Naive thymus-derived CD8-positive, alpha-beta T cell (primary cell): ENCODE measurements around the gene SLC25A21. TPM values are rescaled to one million over a fixed set of nuclear protein-coding genes. Genes with fewer than 3 reads are reported as not detected.
"Not testable (repeated sequence)": the region's sequence is repeated elsewhere in the genome, so short reads cannot be mapped to it uniquely, and the experiment has no call there.

Source experiments
- ATAC-seq, 2 donors: fragments of 150-1000 bp; cut with Tn5 transposase in 1 of 2; sonication (Bioruptor Pico), chemical (Tn5 transposase) in 1 of 2; 1 replicate in 1 of 2; 2 replicates in 1 of 2; pipeline ENCODE4 v1.10.0; 2021; ENCODE audit warnings: mild to moderate bottlenecking in 2 of 2, moderate library complexity in 2 of 2
- POLR2A ChIA-PET: fragments of 350-600 bp; sonication (Branson Sonifier 250); formaldehyde crosslinking; loops from one replicate; lab custom pipeline; 2021; ENCODE audit warnings: antibody characterized with exemption; lab: Charles Lee
- DNase-seq, 10 donors: peaks; one replicate each; pipeline versions ENCODE4 v3.0.0 to v3.0.0-alpha.2; 2020 to 2022
- H3K27ac Mint-ChIP-seq, 10 donors: one replicate each; pipeline ENCODE4 v1.8.0; 2020 to 2022; ENCODE audit warnings: mild to moderate bottlenecking in 10 of 10, mixed read lengths in 10 of 10, moderate library complexity in 4 of 10, inconsistent platforms in 1 of 10
- H3K27me3 Mint-ChIP-seq, 5 donors: one replicate each; pipeline ENCODE4 v1.8.0; 2021 to 2022; ENCODE audit warnings: mixed read lengths in 5 of 5
- H3K36me3 Mint-ChIP-seq, 3 donors: one replicate each; pipeline ENCODE4 v1.8.0; 2020 to 2022; ENCODE audit warnings: mixed read lengths in 3 of 3, mild to moderate bottlenecking in 2 of 3, inconsistent platforms in 1 of 3
- H3K4me1 Mint-ChIP-seq, 4 donors: one replicate each; pipeline ENCODE4 v1.8.0; 2021 to 2022; ENCODE audit warnings: mixed read lengths in 4 of 4
- H3K4me3 Mint-ChIP-seq, 10 donors: one replicate each; pipeline ENCODE4 v1.8.0; 2020 to 2022; ENCODE audit warnings: mild to moderate bottlenecking in 10 of 10, mixed read lengths in 10 of 10, moderate library complexity in 6 of 10, inconsistent platforms in 1 of 10
- H3K9me3 Mint-ChIP-seq, 9 donors: one replicate each; pipeline ENCODE4 v1.8.0; 2020 to 2022; ENCODE audit warnings: mixed read lengths in 9 of 9, mild to moderate bottlenecking in 3 of 9, inconsistent platforms in 1 of 9, moderate library complexity in 1 of 9
- polyA plus RNA-seq, 3 donors: library from polyadenylated mRNA; unstranded; fragments of 300-500 nt; fragmentation: Illumina TruSeq; gene quantifications; one replicate each; pipeline ENCODE4 v1.2.3, GENCODE V29; 2021
- total RNA-seq, 8 experiments: library from RNA in 2 of 8; stranded (reverse) in 2 of 8; gene quantifications; one replicate each; pipeline ENCODE4 v1.2.3 and lab custom pipeline; 2021 to 2026

Gene SLC25A21
- total RNA-seq (not detected), polyA plus RNA-seq (not detected), total RNA-seq (lab: John Stamatoyannopoulos, UW) (0 to 0.09 (median 0) reads per million in 6 experiments)

GRCh38 chr14:37172024-37172869 lies at the start of gene SLC25A21:
TSS of gene SLC25A21 (minus strand) at chr14:37172606.
- Mint-ChIP-seq H3K36me3 (no peaks in the 10 kb centered on the region), H3K4me1 (peaks cover 0 to 6% (median 0%) of the 10 kb centered on the region in 4 donors), H3K27me3 (peaks cover 14 to 18% (median 17%) of the 10 kb centered on the region in 5 donors), H3K9me3 (peaks cover 0 to 13% (median 0%) of the 10 kb centered on the region in 9 donors), H3K4me3 (peak within 1 kb of the TSS in 5 of 10 donors; percentile 4 to 57 (median 30)), H3K27ac (no peak within 1 kb of the TSS)
- POLR2A ChIA-PET: no interaction called here
- DNase-seq (no peak), ATAC-seq (no peak)

DNA sequence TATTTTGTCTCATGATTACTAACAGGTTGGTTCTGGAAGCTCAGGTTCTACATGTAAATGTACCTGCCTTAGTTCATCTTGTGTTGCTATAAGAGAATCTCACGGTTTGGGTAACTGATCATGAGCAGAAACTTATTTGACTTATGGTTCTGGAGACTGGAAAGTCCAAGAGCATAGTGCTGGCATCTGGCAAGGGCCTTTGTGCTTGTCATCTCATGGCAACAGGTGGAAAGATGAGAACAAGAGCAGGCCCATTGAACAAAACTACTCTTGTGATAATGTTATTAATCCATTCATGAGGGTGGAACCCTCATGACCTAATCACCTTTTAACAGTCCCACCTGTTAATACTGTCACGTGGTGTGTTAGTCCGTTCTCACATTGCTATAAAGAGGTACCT lies 48.7 kb upstream of the SLC25A21 start:
- H3K36me3 Mint-ChIP-seq: peaks cover 0 to 4% (median 3%) of the 10 kb centered on the region in 3 donors
- ATAC-seq (no peak), DNase-seq (no peak)
- H3K4me3 Mint-ChIP-seq: no peak overlapping the region
- H3K9me3 Mint-ChIP-seq: peaks cover 2 to 30% (median 9%) of the 10 kb centered on the region in 9 donors
- H3K27me3 Mint-ChIP-seq: no peaks in the 10 kb centered on the region
- no peak overlapping the region for H3K27ac Mint-ChIP-seq
- POLR2A ChIA-PET: no interaction called here
- H3K4me1 Mint-ChIP-seq: no peaks in the 10 kb centered on the region

DNA sequence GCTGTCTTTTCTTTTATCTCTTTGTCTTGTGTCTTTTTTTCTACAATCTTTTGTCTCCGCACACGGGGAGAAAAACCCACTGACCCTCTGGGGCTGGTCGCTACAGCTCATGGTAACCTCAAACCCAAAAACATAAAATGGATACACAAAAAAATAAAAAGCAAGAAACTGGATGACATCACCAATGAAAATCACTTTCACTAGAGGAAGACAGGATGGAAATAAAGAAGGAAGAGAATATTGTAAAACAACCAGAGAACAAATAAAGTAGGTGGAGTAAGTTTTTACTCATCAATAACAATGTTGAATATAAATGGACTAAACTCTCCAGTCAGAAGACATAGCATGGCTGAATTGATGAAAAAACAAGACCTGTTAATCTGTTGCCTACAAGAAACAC lies 42.9 kb upstream of the SLC25A21 start:
- Mint-ChIP-seq H3K4me1 (no peaks in the 10 kb centered on the region), H3K4me3 (no peak overlapping the region), H3K36me3 (no peaks in the 10 kb centered on the region), H3K27me3 (peaks cover 0 to 5% (median 0%) of the 10 kb centered on the region in 5 donors), H3K9me3 (peaks cover 0 to 18% (median 6%) of the 10 kb centered on the region in 9 donors), H3K27ac (no peak overlapping the region)
- DNase-seq (no peak), ATAC-seq (no peak)
- POLR2A ChIA-PET: no interaction called here

DNA sequence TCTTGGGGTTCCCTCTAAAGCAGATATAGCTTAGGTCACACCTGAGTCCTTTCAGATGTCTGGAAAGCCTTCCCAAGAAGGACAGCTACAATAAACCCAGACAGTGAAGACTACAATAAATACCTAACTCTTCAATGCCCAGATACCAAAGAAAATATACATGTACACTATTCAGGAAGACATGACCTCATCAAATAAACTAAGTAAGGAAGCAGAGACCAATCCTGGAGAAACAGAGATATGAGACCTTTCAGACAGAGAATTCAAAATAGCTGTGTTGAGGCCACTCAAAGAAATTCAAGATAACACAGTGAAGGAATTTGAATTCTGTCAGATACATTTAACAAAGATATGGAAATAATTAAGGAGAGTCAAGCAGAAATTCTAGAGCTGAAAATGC lies 40.6 kb upstream of the SLC25A21 start:
- POLR2A ChIA-PET: no interaction called here
- DNase-seq: no peak
- Mint-ChIP-seq H3K27ac (no peak overlapping the region), H3K36me3 (no peaks in the 10 kb centered on the region), H3K27me3 (peaks cover 0 to 5% (median 0%) of the 10 kb centered on the region in 5 donors), H3K4me1 (no peaks in the 10 kb centered on the region), H3K4me3 (no peak overlapping the region), H3K9me3 (peaks cover 0 to 18% (median 6%) of the 10 kb centered on the region in 9 donors)
- no peak for ATAC-seq

DNA sequence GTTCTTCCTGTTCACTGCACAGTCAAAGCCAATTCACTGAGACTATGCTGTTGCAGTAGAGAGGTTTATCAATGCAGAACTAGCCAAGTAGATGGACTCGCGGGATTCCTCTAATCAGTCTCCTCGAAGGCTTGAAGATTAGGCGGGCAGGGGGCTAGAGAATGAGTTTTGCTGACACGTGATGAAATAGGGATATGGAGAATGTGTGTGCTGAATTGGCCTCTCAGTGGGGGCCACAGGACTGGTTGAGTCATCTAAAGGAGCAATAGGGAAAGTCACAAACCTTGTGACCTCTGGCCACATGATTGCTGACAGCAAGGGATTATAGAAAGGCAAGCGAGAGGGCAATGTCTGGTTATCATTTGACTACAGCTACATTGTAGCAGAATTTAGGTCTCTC lies 38.0 kb upstream of the SLC25A21 start:
- no peak overlapping the region for H3K27ac Mint-ChIP-seq
- DNase-seq: no peak
- POLR2A ChIA-PET: no interaction called here
- H3K4me3 Mint-ChIP-seq: no peak overlapping the region
- H3K4me1 Mint-ChIP-seq: no peaks in the 10 kb centered on the region
- H3K9me3 Mint-ChIP-seq: peaks cover 4 to 22% (median 6%) of the 10 kb centered on the region in 9 donors
- ATAC-seq: no peak
- H3K36me3 Mint-ChIP-seq: peaks cover 0 to 4% (median 0%) of the 10 kb centered on the region in 3 donors
- H3K27me3 Mint-ChIP-seq: peaks cover 0 to 6% (median 0%) of the 10 kb centered on the region in 5 donors

- H3K36me3 Mint-ChIP-seq, POLR2A ChIA-PET, H3K4me3 Mint-ChIP-seq, H3K27me3 Mint-ChIP-seq, DNase-seq, H3K27ac Mint-ChIP-seq, ATAC-seq, H3K4me1 Mint-ChIP-seq: not testable (repeated sequence)
- peaks cover 0 to 26% (median 9%) of the 10 kb centered on the region in 9 donors for H3K9me3 Mint-ChIP-seq
These were observed 37.2 kb upstream of the SLC25A21 start for GRCh38 chr14:37209617-37210016.

DNA sequence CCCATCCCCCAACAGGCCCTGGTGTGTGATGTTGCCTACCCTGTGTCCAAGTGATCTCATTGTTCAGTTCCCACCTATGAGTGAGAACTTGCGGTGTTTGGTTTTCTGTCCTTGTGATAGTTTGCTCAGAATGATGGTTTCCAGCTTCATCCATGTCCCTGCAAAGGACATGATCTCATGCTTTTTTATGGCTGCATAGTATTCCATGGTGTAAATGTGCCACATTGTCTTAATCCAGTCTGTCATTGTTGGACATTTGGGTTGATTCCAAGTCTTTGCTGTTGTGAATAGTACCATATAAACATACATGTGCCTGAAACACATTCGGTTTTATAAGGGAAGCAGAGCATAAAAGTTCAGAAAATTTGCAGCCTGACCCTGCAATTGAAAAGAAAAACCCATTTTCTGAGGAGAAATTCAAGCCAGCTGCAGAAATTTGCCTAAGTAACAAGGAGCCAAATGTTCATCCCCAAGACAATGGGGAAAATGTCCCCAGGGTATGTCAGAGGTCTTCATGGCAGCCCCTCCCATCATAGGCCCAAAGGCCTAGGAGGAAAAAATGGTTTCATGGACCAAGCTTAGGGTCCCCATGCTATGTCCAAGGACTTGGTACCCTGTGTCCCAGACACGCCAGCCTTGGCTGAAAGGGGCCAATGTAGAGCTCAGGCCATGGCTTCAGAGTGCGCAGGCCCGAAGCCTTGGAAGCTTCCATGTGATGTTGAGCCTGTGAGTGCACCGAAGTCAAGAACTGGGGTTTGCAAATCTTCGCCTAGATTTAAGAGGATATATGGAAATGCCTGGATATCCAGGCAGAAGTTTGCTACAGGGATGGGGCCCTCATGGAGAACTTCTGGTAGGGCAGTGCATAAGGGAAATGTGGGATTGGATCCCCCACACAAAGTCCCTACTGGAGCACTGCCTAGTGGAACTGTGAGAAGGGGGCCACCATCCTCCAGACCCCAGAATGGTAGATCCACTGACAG lies 33.5 kb upstream of the SLC25A21 start:
- H3K27ac Mint-ChIP-seq, ATAC-seq, H3K36me3 Mint-ChIP-seq, POLR2A ChIA-PET, H3K27me3 Mint-ChIP-seq, H3K4me1 Mint-ChIP-seq, DNase-seq, H3K4me3 Mint-ChIP-seq: not testable (repeated sequence)
- peaks cover 0 to 29% (median 13%) of the 10 kb centered on the region in 9 donors for H3K9me3 Mint-ChIP-seq

DNA sequence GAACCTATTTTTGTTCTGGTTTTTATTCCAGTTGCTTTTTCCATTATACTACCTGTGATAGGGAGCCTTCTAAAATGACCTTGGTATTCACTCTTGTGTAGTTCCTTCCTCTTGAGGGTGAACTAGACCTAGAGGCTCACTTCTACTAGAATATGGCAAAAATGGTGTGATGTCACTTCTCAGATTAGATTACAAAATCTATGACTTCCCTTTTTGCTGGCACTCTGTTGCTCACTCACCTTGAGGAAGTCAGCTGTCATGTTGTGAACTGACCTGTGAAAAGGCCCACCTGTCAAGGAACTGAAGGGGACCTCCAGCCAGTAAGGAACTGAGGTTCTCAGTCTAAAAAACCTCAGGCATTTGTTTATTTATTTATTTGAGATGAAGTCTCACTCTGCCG lies 31.0 kb upstream of the SLC25A21 start:
- Mint-ChIP-seq H3K27me3 (peaks cover 0 to 6% (median 4%) of the 10 kb centered on the region in 5 donors), H3K4me1 (peaks cover 1 to 2% (median 2%) of the 10 kb centered on the region in 4 donors), H3K36me3 (peaks cover 0 to 4% (median 2%) of the 10 kb centered on the region in 3 donors), H3K4me3 (no peak overlapping the region), H3K27ac (no peak overlapping the region), H3K9me3 (peaks cover 0 to 29% (median 11%) of the 10 kb centered on the region in 9 donors)
- no peak for ATAC-seq
- POLR2A ChIA-PET: no interaction called here
- DNase-seq: no peak

DNA sequence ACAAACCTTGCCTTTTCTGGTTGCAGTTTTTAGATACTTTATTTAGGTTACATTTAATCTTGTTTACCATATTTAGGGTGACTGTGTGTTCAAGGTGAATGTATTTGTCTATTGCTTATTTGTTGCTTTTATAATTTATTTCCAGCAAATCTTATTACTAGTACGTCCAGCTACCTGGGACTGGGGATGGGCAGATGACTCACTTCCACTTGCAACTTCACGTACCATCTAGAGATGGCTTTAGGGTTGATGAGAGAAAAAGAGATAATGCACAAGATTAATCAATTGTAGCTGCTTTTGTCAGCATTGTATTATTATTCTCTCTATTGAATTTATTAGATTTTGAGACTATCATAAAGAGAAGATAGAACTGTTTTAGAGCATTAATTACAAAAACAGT lies 30.4 kb upstream of the SLC25A21 start:
- no peak for DNase-seq
- Mint-ChIP-seq H3K4me3 (no peak overlapping the region), H3K27me3 (peaks cover 0 to 11% (median 5%) of the 10 kb centered on the region in 5 donors), H3K4me1 (peaks cover 5 to 8% (median 8%) of the 10 kb centered on the region in 4 donors), H3K36me3 (peaks cover 0 to 4% (median 2%) of the 10 kb centered on the region in 3 donors), H3K27ac (no peak overlapping the region), H3K9me3 (peaks cover 0 to 29% (median 11%) of the 10 kb centered on the region in 9 donors)
- no peak for ATAC-seq
- POLR2A ChIA-PET: no interaction called here

- POLR2A ChIA-PET: no interaction called here
- Mint-ChIP-seq H3K4me1 (peaks cover 7 to 14% (median 12%) of the 10 kb centered on the region in 4 donors), H3K36me3 (peaks cover 0 to 3% (median 2%) of the 10 kb centered on the region in 3 donors), H3K4me3 (no peak overlapping the region), H3K27ac (no peak overlapping the region), H3K27me3 (peaks cover 3 to 16% (median 9%) of the 10 kb centered on the region in 5 donors), H3K9me3 (peaks cover 0 to 28% (median 10%) of the 10 kb centered on the region in 9 donors)
- no peak for DNase-seq
- no peak for ATAC-seq
These were observed 29.9 kb upstream of the SLC25A21 start for GRCh38 chr14:37202265-37202664.

GRCh38 chr14:37201724-37202123 lies 29.3 kb upstream of the SLC25A21 start:
- DNase-seq (no peak), ATAC-seq (no peak)
- Mint-ChIP-seq H3K4me3 (no peak overlapping the region), H3K36me3 (peaks cover 0 to 2% (median 0%) of the 10 kb centered on the region in 3 donors), H3K9me3 (peaks cover 0 to 22% (median 9%) of the 10 kb centered on the region in 9 donors), H3K4me1 (peaks cover 7 to 16% (median 14%) of the 10 kb centered on the region in 4 donors), H3K27ac (no peak overlapping the region), H3K27me3 (peaks cover 3 to 22% (median 10%) of the 10 kb centered on the region in 5 donors)
- POLR2A ChIA-PET: no interaction called here

GRCh38 chr14:37198907-37199306 lies 26.5 kb upstream of the SLC25A21 start:
- H3K4me3 Mint-ChIP-seq: peak overlapping the region in 3 of 10 donors; percentile 62 to 70 (median 64)
- peaks cover 0 to 8% (median 3%) of the 10 kb centered on the region in 9 donors for H3K9me3 Mint-ChIP-seq
- H3K27me3 Mint-ChIP-seq: peaks cover 7 to 32% (median 17%) of the 10 kb centered on the region in 5 donors
- H3K4me1 Mint-ChIP-seq: peaks cover 7 to 16% (median 14%) of the 10 kb centered on the region in 4 donors
- ATAC-seq: no peak
- peaks cover 0 to 2% (median 0%) of the 10 kb centered on the region in 3 donors for H3K36me3 Mint-ChIP-seq
- POLR2A ChIA-PET: no interaction called here
- no peak for DNase-seq
- H3K27ac Mint-ChIP-seq: no peak overlapping the region
